GM12801 (cell line): Measurements from ENCODE around the gene PALLD.

Source experiments
- TF ChIP-seq, protein P1 (sequence below): IDR thresholded peaks from one replicate; pipeline ENCODE4 v1.5.1; 2011; ENCODE audit warnings: control low read depth; ENCODE audit not compliant: insufficient read length; ENCODE audit errors: extremely low read depth

Gene PALLD

DNA sequence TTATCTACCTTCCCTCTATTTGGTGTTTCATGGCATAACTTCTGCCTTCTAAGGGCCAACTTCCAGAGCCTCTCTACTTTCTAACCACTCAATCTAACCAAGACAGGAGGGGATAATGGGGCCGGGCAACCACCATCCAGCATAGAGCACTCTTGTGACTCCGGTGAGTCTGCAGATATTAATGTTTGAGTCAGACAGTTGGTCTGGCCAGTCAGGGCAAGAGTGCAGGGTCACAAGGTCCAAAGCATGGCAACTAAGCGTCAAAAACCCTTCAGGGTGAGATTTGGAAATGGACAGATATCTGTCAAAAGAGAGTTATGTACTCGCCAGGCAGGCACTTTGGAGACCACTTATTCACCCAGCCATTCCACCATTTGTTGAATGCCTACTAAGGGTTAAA is 105.0 kb downstream of the PALLD start:
- TF ChIP-seq, protein P1, sequence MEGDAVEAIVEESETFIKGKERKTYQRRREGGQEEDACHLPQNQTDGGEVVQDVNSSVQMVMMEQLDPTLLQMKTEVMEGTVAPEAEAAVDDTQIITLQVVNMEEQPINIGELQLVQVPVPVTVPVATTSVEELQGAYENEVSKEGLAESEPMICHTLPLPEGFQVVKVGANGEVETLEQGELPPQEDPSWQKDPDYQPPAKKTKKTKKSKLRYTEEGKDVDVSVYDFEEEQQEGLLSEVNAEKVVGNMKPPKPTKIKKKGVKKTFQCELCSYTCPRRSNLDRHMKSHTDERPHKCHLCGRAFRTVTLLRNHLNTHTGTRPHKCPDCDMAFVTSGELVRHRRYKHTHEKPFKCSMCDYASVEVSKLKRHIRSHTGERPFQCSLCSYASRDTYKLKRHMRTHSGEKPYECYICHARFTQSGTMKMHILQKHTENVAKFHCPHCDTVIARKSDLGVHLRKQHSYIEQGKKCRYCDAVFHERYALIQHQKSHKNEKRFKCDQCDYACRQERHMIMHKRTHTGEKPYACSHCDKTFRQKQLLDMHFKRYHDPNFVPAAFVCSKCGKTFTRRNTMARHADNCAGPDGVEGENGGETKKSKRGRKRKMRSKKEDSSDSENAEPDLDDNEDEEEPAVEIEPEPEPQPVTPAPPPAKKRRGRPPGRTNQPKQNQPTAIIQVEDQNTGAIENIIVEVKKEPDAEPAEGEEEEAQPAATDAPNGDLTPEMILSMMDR: no peak

DNA sequence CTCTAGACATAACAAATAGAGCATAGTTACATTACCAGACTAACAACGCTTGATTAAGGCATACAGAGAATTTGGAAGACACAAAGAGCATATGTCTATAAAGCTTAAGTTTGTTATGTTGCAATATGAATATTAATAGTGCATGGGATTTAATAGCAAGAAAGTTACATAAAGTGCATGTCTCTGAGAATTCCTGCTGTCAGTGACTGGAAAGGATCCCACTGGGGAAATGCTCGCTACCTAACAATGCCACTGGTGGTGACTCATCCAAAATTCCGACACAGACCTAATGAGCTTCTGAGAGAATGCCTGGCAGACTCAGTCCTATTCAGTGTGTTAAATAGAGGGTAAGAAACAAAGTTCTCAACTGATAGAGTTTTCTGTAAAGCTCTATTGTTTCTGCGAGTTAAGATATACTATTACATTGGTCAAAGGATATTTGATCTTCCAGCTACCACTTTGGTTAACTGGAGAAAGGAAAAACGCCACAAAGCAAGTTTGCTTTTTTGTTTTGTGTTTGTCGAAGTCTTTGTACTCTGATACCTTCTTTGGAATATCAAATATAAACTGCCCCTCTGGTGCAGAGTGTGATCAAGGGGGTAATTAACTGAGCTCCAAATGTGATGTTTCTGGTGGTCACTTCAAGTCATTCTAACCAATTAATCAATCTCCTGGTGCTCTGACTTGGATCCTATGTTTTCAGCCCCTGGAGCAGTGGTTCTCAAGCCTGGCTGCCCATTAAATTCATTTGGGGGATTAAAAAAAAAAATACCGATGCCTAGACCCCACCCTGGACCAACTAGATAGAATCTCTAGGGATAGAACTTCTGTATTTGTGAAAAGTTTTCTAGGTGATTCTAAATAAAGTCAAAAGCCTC is 107.9 kb downstream of the PALLD start:
- TF ChIP-seq, protein P1: no peak

DNA sequence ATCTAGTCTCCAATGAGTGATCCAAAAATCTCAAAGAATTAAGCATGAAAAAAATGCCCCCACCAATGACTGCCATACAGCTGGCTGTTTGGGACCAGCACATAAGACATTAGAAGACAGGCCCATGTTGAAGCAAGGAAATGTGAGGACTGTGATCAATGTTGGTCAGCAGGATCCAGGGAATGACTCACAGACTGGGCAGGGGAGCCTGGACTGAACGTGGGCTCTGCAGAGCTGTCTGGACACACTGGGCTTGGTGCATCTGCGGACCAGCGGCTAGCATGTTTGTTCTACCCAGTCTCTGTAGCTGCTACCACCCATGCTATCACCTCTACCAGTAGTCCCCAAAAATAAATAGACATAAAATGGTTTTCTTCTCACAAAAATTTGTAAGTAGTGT is 108.6 kb downstream of the PALLD start:
- TF ChIP-seq, protein P1: no peak

DNA sequence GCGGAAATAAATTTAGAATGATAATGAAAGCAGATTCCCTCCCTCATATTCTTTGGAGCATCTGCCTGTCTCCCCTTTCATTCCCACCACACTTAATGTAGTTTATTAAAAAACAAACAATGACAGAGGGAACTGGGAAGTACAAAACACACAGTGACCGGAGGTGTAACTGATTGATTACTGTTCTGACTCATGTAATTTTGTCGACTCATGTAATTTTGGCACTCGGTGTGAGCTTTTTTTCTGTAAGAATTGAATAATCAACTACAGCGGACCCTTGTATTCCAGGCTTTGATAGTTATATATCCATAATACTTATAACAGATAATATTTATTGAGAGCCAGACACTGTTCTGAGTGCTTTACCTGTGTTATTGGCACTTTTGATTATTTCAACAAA is 110.4 kb downstream of the PALLD start:
- TF ChIP-seq, protein P1: no peak

DNA sequence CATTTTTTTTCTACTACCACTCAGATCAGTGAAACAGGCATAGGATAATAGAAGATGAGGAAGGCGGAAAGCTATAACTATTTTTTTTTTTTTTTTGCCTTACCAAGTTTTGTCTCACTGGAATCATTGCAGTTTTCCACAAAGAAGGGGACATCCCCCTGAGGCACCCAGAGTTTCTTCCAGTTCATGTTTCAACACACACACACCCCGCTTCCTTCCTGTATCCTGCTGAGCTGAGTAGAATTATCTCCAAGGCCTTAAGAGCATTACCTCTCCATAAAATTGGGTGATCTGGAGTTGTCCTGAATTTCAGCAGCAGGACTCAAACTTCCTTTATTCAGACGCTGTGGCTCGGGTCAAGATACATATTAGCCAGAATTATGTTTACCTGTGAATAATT is 111.9 kb downstream of the PALLD start:
- TF ChIP-seq, protein P1: no peak

DNA sequence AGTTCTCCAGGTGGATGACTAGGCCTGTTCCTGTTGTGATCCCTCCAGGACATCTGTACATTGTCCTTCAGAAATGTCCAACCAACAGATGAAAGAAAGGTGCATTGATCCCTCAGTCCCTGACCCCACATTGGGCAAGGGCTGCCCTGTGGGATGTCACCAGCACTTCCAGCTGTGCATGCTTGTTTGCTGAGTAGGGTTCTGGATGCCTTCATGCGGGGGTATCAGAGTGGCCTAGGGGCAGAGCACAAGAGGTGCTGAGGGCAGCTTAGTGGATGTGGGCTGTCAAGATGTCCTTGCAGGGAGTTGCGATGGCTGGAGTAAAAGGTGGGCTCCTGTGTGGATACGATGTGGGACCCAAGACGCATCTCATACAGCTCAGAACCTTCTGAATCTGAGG is 112.5 kb downstream of the PALLD start:
- TF ChIP-seq, protein P1: no peak

DNA sequence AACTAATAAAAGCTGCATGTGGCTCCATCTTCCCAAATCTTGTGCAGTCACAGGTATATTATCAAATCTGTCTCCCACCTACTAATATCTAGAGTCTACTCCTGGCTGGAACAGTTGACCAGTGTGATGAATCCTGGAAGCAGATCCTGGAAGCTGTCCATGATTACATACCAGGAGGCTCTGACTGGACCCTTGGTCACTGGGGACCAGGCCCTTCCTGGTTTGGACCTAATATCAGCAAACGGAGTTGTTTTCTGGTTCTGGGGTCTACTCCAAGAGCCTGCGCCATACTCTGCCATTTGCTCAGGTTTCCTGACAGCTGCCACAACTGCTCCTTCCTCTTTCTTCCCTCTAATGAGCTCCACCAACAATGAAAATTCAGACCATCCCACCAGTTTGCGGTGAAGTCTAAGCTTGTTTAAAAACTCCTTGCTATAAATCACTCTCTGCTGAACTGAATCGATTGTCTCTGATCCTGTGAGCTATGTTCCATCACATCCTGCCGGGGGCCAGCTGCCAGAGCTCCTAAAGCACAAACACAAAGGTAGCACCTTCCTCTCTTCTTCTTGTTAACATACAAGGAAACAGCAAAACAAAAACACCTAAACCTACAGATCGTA is 114.2 kb downstream of the PALLD start:
- TF ChIP-seq, protein P1: no peak
